DLD1 (cell line): ENCODE data around the gene TBL1X.
"Not testable (repeated sequence)": the region's sequence is repeated elsewhere in the genome, so short reads cannot be mapped to it uniquely, and the experiment has no call there.

Source experiments
- in situ Hi-C: cut with HindIII; loops from 2 replicates; pipeline ENCODE4 v1.10.0; 2017; ENCODE audit warnings: low sequenced_read_pairs

The TBL1X gene

DNA sequence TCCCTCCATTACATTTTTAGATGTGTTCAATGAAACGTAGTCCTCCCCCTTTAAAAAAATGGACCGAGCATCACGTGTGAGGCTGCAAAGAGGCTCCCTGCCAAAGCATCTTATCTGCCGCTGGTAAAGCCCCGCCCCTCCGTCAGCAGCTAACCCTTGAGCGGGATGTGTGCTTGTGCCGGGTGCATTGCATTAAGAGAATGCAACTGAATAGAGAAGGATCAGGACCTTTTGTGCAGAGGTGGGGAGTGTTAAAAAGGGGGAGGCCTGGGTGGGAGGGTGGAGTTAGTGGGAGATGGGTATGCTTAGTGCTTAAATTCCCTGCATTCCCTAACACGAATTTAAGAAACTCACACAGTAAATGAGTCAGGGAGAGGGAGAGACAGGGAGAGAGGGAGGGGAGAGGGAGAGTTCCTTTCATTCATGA, 66.0 kb downstream of the TBL1X start:
- in situ Hi-C loops: no loop called here

DNA sequence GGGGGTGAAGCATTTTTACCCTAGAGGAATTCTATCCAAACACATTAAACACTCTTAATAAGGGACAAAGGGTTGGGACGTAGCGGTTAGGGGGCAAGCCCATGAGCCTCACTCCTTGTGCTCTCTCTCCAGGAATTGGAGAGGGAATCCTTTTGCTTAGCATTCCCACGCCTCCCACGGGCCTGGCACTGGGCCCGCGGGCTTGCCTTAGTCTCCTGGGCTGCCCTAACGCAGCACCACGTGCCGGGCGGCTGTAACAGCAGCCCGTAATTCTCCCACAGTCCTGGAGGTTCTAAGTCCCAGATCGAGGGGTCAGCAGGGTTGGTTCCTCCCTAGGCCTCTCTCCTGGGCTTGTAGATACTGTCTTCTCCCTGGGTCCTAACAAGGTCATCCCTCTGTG, 67.5 kb downstream of the TBL1X start:
- in situ Hi-C loops: no loop called here

DNA sequence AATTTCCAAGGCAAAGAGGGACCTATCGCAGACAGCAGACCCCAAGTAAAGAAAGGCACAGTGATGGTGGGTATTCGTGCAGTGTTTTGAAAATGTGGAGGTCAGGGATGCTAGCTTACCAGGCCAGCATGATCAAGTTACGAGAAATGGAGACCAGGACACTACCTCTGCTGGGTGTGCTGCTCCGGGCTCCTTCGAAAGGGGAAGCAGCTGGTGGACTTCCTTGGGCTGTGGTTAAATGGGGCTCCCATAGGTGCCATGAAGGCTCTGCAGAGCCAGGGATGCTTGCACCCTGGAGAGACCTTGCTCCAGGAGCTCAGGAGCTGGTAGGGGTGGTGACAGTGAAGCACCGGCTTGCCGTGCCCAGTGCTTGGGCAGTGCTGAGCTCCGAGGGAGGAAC, 68.8 kb downstream of the TBL1X start:
- in situ Hi-C loops: no loop called here

DNA sequence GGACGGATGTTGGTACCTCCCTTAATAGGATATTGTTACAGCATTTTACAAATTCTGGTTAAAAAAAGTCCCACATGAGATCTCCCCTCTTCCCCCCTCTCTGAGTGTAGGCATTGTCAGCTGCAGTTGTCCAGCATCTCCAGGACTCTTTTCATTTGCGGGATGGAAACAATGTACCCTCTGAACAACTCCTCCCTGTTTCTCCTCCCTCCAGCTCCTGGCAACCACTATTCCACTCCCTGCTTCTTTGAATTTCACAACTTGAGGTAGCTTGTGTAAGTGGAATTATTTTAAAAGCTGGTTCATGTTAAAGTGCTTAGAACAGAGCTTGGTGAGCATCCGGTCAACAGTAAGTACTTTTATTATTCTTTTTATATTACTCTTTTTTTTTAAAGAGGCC, 69.8 kb downstream of the TBL1X start:
- in situ Hi-C loops: no loop called here

DNA sequence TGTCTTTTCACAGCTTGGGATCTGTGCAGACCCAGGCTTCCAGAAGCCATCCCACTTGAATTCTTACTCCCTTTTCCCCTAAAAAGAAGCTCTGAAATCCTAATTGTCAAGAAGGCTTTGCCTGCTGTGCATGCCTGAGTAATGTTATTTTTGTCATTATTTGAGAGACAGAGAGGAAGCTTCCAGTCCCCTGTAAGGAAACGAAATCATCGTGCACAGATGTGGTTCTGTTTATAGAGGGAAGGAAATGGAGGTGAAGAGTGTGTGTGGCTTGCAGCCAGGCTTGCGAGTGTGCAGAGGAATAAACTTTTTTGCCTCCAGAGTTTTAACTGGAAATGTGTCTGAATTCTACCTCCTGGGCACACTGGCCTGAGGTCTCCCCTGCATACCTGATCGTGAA, 70.2 kb downstream of the TBL1X start:
- in situ Hi-C loops: no loop called here

DNA sequence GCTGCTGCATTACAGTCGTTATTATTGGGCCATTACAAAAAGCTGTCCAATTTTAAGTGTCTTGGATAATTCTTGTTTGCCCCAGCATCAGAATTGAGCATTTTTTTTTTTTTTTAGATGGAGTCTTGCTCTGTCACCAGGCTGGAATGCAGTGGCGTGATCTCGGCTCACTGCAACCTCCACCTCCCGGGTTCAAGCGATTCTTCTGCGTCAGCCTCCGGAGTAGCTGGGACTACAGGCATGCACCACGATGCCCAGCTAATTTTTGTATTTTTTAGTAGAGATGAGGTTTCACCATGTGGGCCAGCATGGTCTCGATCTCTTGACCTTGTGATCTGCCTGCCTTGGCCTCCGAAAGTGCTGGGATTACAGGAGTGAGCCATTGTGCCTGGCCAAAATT, 71.3 kb downstream of the TBL1X start:
- in situ Hi-C loops: not testable (repeated sequence)

DNA sequence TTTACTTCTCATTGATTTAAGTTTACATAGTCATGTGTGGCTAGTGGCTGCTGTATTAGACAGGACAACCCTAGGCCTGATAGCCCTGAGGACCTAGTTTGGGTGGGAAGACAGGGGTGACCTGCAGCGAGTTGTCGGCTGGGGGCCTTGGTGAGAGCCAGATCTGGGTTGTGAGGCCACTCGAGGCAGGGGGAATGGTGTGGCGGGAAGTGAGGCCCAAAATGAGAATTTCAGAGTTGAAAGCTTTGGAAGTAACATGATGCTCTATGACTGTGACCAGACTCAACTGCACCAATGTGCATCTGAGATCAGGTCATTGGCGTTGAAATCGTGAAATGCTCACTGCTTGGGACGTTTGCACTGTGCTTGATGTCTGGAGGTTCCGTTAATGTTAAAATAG, 72.9 kb downstream of the TBL1X start:
- in situ Hi-C loops: no loop called here

DNA sequence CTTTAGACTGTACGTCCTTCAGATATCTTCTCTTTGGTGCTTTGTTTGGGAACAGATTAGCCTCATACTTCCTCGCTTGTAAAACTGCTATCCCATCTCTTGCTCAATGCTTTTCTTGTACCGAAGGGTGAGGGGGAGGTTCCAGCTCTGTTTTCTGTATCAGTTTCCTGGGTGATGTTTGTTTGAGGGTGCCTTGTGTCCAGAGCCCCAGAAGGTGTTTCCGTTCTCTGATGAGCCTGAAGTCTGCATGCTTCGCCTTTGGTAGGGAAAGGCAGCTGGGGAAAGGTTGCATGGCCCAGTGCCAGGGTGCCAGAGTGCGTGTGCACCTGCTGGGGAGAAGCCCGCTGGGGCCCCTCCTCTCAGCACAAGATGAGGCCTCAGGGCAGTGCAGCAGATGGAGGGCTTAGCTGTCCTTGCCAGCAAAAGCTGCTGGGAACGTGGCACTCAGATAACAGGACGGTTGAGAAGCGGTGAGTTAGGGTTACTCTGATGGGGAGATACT, 73.7 kb downstream of the TBL1X start:
- in situ Hi-C loops: no loop called here

DNA sequence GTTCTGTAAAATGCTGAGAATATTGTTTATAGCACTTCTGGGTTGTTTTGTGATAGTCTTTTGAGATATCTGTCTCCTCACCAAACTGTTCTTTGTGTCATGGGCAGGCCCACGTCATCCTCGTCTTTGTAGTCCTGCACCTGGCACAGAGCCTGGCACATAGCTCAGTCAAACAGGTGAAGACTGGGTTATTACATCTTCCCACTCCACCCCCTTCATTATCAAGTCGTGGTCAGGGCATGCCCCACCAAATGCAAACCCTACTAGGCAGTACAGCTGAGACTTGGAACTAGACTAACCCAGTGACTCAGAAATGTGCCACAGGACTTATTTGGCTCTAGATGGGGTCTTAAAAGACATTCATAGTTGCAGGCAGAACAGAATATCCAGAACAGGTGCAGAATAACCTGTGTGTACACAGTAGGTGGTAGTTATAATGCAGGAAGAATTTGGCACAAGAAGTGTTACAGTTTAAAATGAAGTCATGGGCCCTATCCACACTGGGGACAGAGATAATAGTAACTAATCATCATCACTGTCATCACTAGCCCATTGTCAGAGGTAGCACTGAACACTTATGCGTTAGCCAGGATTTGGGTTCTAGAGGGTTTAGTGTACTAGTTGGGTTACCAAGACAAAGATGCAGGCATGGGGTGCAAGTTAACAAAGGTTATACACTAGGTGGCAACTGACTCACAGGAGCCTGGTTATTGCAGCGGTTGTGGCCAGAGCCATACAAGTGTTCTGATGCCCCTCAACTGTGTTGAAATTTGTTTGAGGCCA, 74.9 kb downstream of the TBL1X start:
- in situ Hi-C loops: no loop called here

DNA sequence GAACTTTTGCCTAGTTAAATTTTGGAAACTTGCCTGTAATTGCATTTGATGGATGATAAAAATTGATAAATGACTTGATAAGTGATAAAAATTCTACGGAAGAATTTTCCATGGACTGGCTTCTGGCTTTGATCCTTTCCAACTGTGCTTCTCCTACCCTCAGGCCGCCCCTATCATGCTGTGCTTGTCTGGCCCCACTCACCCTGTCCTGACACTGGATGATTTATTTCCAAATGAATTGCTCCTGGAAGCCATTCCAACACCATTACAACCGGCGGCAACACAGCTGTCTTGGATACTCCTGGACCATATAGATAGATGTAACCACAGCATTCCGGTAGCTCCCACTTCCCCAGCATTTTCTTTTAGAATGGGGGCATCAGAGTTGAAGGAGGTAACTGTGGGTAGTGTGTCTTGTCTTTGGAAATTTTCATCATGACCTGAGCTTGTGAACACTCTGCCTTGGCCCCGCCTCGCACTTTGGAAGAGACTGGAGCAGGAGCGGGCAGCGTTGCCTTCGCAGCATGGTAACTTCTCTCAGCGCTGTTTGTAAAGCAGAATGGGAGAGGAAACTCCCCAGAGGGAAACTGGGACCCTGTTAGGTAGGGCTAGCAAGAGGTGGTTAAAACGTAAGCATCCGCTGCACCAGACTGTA, 77.4 kb downstream of the TBL1X start:
- in situ Hi-C loops: no loop called here

DNA sequence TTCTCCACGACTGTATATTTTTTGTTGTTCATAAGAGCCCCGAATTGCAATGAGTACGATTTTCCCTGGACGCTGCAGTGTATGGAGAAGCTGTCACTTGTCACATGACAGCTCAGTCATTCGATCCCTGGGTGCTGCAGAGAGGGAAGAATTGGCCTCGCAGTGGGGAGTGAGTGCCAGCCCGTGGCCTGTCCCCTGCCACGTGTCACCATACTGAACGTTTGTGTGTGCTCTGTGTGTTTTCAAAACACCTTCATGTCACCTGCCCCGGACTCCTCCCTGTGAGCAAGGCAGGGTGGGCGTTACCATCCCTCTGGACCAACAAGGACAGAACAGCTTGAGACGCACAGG, 77.9 kb downstream of the TBL1X start:
- in situ Hi-C loops: no loop called here

DNA sequence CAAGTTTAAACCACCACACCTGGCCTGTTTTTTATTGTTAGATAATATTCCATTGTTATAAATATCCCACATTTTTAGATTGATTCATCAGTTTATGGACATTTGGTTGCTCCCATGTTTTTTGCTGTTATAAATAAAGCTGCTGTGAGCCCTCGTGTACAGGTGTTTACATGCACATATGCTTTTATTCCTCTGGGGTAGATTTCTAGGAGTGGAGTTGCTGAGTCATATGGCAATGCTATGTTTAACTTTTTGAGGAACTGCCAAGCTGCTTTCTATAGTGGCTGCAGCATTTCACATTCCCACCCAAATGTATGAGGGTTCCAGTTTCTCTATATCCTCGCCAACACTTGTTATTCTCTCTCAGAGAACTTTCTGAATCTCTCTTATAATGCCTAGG, 90.5 kb downstream of the TBL1X start:
- in situ Hi-C loops: no loop called here

DNA sequence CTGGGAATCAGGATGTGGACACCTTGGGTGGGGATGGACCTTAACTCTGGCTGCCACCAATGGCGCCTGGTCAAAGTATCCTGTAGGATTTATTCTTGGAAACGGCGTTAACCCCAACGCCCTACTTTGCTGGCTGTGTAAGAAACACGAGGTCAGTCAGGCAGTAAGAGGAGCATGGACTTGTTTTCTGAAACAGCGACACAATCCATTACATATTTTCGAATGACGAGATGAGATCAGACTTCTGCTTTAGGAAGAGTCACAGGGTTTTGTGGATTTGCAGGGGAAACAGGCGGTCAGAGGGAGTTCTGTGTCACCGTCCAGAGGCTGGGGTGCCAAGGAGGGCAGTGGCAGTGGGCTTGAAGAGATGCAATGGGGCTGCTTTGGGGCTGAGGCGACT, 92.2 kb downstream of the TBL1X start:
- in situ Hi-C loops: no loop called here

DNA sequence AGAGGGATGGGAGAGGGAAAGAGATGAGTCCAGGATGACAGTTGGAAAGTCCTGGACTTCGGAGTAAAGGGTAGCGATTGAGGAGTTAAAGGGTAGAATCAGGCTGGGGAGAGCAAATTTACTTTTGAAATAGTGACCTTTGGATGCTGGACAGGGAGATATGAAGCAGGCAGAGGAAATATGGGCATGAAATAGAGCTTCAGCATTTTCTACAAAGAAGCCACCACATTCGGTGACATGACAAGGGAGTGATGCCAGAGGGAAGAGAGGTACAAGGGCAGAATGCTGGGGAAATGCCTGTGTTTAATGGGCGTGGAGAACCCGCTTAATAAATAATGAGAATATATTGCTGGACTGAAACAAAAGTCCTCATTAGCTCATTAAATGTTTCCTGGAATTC, 92.7 kb downstream of the TBL1X start:
- in situ Hi-C loops: no loop called here

DNA sequence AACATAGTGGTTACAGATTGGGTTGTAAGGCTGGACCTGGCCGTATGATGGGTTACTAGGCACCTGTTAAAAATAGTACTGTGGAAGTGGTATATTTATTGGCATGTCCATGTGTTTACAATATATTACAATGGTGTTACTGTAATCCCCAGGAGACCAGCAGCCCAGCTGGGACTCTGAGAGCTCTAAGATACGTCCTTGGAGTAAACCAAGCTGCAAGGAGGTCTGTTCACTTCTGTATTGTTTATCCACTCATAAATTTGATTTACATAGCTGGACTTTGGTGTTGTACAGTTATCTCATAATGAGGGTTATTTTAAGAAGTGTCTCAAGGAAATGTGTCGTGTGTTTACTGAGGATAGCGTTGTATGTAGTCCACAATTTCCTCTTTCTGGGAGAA, 93.8 kb downstream of the TBL1X start:
- in situ Hi-C loops: no loop called here

DNA sequence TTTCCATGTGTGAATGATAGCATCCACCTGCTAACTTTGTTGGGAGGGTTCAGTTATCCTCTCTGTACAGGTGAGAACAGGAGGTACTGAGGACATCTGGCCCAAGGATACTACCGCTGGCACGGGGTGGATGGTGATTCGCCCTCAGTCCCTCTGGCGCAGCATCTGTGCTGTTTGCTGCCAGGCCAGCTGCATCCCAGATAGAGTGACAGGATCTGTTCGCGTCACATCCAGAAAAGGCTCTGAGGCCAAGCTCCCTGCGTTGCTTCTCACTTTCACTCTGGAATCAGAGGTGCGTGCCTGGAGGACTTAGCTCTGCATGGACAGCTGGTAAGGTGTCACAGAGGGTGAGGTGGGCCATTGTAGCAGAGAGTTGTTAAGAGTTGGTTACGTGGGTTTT, 95.4 kb downstream of the TBL1X start:
- in situ Hi-C loops: no loop called here

DNA sequence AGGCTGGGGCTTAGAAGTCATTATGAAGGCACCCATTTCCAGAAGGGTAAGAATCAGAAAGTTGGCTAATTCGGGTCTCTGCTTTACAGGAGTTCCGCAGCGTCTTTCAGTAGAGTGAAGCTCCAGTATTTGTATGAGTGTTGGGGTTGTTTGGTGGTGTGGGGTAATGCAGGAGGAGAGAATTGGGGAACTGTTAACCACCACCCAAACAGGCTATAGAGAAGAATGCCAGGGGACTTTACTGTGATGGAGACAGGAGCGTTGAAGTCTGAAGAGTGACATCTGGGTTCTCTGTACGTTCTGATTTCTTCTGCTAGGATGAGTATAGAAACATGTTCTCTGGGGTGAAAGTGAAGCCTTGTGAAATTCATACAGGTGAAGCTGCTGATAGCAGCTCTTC, 96.3 kb downstream of the TBL1X start:
- in situ Hi-C loops: no loop called here

DNA sequence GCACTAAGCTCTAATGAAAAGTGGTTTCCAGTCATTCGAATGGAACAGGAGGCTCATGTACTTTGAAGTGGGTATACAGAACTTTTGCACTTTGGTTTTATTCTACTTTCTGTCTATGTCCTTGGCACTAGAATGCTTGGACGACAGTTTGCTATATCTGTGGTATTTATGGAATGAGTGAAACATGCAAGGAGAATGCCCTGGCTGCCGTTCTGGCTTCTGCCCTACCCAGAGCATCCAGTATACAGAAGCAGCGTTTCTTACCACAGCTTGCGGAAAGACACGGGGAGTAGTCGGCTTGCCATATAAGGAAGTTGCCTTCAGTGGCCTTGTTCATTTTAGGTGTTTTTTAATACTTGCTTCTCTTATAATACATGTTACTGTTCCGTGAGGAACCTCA, 98.0 kb downstream of the TBL1X start:
- in situ Hi-C loops: no loop called here

DNA sequence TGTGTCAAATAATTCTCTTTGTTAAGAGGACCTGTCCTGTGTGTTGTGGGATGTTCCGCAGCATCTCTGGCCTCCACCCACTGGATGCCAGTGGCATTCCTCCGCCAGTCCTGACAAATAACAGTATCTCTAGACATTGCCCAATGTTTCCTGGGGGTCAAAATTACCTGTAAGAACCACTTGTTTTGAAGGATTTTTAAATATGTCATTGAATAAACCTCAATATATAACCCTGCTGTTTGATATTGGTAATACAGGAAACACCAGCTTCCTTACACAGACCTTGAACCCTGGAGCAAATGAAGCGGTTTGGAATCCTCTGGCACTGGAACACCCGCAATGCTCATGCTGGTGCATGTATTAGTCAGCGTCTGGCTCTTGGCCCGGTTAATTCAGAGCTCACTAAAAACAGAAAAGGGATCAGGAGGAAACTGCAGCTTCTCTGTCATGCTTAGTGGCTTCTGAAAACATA, 101.3 kb downstream of the TBL1X start:
- in situ Hi-C loops: no loop called here

DNA sequence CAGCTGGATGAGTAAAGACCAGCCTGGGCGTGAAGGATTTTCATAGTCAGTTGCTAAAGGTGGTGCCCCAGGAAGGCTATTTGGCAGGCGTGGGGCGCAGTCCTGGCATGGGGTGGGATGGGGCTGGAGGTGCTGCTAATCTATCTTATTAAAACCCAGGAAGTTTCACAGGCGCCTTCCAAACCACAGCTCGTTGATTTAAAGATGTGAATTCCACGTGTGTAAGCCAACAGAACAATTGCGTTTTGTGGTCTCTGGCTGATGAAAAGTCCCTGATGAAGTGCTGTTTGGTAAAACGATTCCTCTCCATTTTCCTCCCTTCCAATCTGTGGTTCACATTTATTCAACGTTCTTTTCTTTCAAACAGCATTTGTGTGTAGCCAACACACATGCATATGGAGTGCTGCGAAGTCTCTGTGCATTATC, 105.0 kb downstream of the TBL1X start:
- in situ Hi-C loops: no loop called here

DNA sequence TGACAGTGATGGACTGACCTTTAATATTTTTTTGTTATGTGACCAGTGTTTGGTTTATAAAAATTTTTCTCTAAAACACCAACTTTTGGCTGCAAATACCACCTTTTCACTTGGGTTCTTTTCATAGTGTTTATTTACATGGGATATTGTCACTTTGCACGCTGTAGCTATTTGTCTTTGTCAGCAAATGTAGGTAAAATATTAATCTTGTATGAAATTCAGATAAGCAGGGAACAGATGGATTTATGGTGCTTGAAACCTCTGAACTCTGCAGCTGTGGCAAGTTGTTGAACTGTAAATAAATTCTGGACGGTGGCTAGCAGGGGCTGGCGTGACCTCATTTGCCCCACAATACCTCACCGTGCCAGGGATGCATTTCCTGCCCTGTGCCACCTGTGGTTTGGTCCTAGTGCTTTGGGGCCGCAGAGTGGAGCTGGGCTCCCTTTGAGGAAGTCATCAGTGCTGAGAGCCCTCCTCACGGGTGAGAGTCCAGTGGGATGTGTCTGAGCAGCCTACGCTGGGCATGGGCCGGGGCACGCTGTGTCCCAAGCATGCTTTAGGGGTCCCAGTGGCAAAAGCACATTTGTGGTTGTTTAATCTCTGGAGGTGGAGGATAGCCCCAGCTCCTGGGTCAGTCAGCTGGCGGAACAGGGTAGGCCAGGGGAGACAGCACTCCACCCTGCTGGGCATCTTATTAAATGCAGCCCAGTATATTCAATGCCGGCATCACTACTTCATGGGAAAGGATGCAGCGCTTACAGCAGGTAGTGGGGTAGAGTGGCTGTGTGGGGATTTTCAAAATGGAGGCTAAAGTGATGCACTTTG, 108.6 kb downstream of the TBL1X start:
- in situ Hi-C loops: no loop called here

DNA sequence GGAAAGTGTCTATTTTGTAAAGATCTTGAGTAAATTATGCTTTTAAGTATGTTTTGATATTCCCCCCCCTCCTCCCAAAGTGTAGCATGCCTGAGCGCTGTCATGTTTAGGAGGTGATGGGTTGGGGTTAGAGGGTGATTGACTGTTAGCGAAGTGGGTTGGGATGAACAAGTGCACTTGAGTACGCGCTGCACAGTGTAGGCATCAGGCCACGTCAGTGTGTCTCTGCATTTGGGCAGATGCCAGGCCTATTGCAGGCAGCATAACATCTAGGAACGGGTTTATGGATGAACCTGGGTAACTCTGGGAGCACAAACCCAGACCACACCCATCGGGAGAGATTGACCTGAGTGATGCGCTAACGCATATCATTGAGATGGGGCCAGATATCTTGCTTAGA, 111.2 kb downstream of the TBL1X start:
- in situ Hi-C loops: no loop called here
